ENCODE data around the gene ARPC5. TPM values are rescaled to one million over a fixed set of nuclear protein-coding genes. Genes with fewer than 3 reads are reported as not detected.
"Not testable (repeated sequence)": the region's sequence is repeated elsewhere in the genome, so short reads cannot be mapped to it uniquely, and the experiment has no call there.

ARPC5 gene
- polyA plus RNA-seq, 3 donors from 2014 or later = 638 to 995 (median 763) TPM

DNA sequence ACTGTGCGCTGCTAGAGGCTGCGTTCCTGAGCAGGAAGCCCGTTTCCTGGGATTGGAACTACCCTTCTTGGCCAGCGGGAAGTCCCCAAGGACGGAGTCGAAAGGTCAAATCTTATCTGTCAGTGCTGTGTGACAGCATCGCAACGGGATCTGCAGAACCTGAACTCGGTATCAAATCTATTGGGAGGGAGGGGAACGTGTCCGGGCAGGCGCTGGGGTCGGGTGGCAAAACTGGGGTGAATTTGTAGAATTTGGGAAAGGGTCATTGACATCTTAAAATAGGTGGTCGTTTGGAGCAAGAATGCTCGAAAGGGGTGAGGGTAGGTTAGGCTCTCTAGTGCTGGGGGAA lies 725 bp upstream of the ARPC5 start:
- peaks cover 44 to 52% of the 10 kb centered on the region in 2 donors for H3K4me1 Mint-ChIP-seq
- H3K36me3 Mint-ChIP-seq = peaks cover 0 to 4% (median 0%) of the 10 kb centered on the region in 3 donors
- peak overlapping the region; percentile 98 to 100 (median 100) for H3K4me3 Mint-ChIP-seq
- peaks cover 9 to 19% (median 13%) of the 10 kb centered on the region in 3 donors for H3K27me3 Mint-ChIP-seq (ENCODE audit: low read depth in 3 of 3)
- H3K27ac Mint-ChIP-seq = peak overlapping the region; percentile 88 to 100 (median 98)
- H3K9me3 Mint-ChIP-seq = no peaks in the 10 kb centered on the region
- DNase-seq = no peak

DNA sequence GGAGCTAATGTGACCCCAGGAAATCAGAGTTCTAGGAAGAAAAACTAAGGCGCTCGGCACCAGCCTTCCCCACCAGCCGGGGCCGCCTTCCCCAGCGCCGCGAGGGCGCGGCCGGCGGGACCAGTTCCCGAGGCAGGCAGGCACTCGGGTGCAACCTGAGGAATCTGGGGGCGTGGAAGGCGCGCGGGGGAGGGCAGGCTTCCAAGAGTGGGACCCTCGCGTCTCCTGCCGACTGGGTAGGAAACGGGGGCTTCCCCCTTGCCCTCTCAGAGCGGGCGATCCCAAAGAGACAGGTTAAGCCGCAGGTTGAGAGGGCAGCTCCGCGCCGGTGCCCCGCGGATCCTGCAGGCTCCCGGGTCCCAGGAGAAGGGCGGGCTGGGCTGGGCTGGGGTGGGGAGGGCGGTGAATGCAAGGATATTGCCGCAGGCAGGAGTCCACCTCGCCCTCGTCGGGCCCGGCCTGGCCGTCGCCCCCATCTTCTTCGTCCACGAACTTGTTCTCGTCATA lies 431 bp downstream of the ARPC5 start:
- Mint-ChIP-seq H3K36me3 (peaks cover 8 to 9% (median 8%) of the 10 kb centered on the region in 3 donors), H3K27ac (peak overlapping the region; percentile 95 to 100 (median 98)), H3K27me3 (ENCODE audit: low read depth in 3 of 3) (peaks cover 9 to 19% (median 13%) of the 10 kb centered on the region in 3 donors), H3K4me1 (peaks cover 52 to 64% of the 10 kb centered on the region in 2 donors), H3K4me3 (peak overlapping the region; percentile 98 to 100 (median 100)), H3K9me3 (no peaks in the 10 kb centered on the region)
- peak in 1 of 3 donors; percentile 7 for DNase-seq

DNA sequence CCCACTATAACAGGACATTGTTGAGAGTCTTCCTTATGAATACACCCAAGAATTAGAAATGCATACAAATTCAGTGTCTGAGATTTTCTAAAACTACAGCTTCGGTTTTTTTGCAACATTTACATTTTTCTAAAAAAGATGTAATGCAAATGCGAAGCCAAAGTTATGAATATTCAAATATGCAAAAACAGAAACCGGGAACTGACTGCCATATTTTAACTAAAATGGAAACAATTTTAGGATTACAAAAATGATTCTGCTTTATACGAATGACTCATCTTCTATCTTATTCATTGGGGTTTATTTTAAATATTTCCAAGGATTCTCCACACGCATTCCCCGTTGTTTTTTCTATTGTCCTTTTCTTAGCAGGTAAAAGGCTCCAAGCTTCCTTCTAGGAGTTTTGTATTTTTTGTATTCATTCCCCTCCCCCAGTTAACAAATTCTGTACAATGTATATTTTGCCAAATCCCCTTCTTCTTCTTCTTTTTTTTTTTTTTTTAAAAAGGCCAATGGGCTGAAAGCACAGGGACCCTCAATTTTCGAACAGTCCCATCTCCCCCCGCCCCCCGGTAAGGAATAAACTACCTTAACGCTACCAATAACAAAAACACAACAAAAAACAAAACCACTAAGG lies 1.0 kb downstream of the ARPC5 start:
- Mint-ChIP-seq H3K36me3 (peaks cover 8 to 12% (median 9%) of the 10 kb centered on the region in 3 donors), H3K4me1 (peaks cover 52 to 67% of the 10 kb centered on the region in 2 donors), H3K4me3 (peak overlapping the region; percentile 96 to 100 (median 99)), H3K27ac (peak overlapping the region; percentile 69 to 95 (median 86)), H3K9me3 (no peaks in the 10 kb centered on the region), H3K27me3 (ENCODE audit: low read depth in 3 of 3) (peaks cover 9 to 17% (median 13%) of the 10 kb centered on the region in 3 donors)
- DNase-seq = no peak

DNA sequence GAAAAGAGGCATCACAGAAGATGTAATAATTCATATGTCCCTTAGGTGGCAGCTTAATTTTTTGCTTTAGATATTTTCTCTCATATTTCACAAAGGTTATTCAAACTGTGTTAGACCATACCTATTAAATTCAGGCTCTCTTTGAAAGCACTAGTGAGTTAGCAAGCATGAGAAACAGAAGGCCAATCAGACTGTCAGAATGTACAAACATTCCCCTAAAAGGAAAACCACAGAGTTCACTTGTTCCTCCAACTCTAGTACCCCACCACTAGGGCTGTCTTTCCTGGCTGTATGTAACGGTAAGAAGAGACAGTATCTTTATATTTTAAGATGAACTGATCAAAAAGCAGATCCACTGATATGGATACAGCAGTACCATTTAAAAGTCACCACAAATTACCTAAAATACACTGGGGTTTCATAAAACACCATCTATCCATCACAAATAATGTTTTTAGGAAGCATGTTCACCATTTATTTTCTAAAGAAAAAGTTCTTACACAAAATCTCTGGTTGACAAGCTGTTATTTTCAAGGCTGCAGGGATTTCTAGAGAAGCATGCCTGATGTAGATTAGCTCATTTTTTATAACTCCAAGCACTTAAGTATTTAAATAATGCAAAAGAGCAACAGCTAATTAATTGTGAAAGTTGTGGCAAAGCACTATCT lies 1.8 kb downstream of the ARPC5 start:
- Mint-ChIP-seq H3K27me3 (ENCODE audit: low read depth in 3 of 3) (peaks cover 9 to 17% (median 13%) of the 10 kb centered on the region in 3 donors), H3K9me3 (no peaks in the 10 kb centered on the region), H3K36me3 (peaks cover 10 to 13% (median 12%) of the 10 kb centered on the region in 3 donors), H3K27ac (peak overlapping the region; percentile 69 to 95 (median 86)), H3K4me3 (peak overlapping the region; percentile 96 to 100 (median 99)), H3K4me1 (peaks cover 54 to 73% of the 10 kb centered on the region in 2 donors)
- DNase-seq = peak; percentile 36 to 43 (median 37)

DNA sequence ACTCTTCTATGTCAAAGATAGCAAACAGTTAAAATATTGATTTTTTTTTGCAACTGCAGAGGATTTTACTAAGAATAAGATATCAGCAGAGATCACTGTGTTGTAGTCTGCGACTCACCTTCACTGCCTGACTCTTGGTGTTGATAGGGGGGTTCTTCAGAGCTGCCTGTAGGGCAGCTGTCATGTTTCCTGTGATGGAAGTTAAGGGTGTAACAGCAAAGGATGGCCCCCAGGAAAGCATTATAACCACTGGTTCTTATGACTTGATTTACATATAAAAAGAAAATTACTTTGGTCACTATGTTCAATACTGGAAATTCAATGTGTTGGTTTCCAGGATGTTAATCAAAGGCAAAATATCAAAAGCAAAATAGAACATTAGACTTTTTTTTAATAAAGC lies 2.6 kb downstream of the ARPC5 start:
- Mint-ChIP-seq H3K27me3 (ENCODE audit: low read depth in 3 of 3) (peaks cover 9 to 17% (median 13%) of the 10 kb centered on the region in 3 donors), H3K36me3 (peaks cover 17 to 18% (median 18%) of the 10 kb centered on the region in 3 donors), H3K4me3 (peak overlapping the region; percentile 96 to 100 (median 99)), H3K9me3 (no peaks in the 10 kb centered on the region), H3K4me1 (peaks cover 61 to 81% of the 10 kb centered on the region in 2 donors), H3K27ac (peak overlapping the region; percentile 69 to 95 (median 86))
- no peak for DNase-seq

GRCh38 chr1:183632114-183632513 lies 3.5 kb downstream of the ARPC5 start:
- DNase-seq = no peak
- Mint-ChIP-seq H3K4me1 (peaks cover 61 to 85% of the 10 kb centered on the region in 2 donors), H3K27ac (peak overlapping the region in 2 of 6 donors; percentile 45 to 53), H3K27me3 (ENCODE audit: low read depth in 3 of 3) (peaks cover 9 to 17% (median 13%) of the 10 kb centered on the region in 3 donors), H3K4me3 (peak overlapping the region; percentile 21 to 100 (median 99)), H3K9me3 (no peaks in the 10 kb centered on the region), H3K36me3 (peaks cover 17 to 18% (median 18%) of the 10 kb centered on the region in 3 donors)

GRCh38 chr1:183630748-183631147 lies 4.8 kb downstream of the ARPC5 start:
- Mint-ChIP-seq H3K4me1 (peaks cover 54 to 88% of the 10 kb centered on the region in 2 donors), H3K4me3 (peak overlapping the region in 4 of 5 donors; percentile 2 to 77 (median 45)), H3K9me3 (no peaks in the 10 kb centered on the region)

DNA sequence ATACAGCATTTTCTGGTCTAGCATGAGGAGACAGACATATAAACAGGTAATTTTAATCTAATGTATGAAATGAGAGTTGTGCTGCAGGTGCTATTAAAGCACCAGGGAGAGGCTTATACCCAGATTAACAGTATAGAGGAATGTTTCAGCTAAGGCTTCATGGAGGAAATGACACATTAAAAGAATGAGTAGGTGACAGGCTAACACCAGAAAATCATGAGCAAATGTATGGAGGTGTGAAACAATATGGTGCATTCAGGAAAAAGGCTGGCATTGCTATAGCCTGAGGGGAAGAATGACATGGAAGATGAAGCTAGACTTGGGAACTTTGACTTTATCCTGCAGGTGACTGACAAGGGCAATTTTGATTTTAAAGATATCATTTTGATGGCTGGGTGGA lies 7.0 kb downstream of the ARPC5 start:
- Mint-ChIP-seq H3K9me3 (no peaks in the 10 kb centered on the region), H3K4me1 (peaks cover 38 to 81% of the 10 kb centered on the region in 2 donors), H3K27me3 (ENCODE audit: low read depth in 3 of 3) (no peaks in the 10 kb centered on the region), H3K4me3 (peak overlapping the region in 3 of 5 donors; percentile 3 to 24 (median 10)), H3K36me3 (peaks cover 23 to 30% (median 28%) of the 10 kb centered on the region in 3 donors), H3K27ac (peak overlapping the region; percentile 1 to 51 (median 14))
- no peak for DNase-seq

More at GRCh38 chr1:183630748-183631147, 4.8 kb downstream of the ARPC5 start:
- Mint-ChIP-seq H3K27ac (peak overlapping the region; percentile 3 to 60 (median 19)), H3K27me3 (ENCODE audit: low read depth in 3 of 3) (peaks cover 3 to 10% (median 4%) of the 10 kb centered on the region in 3 donors), H3K36me3 (peaks cover 17 to 18% (median 18%) of the 10 kb centered on the region in 3 donors)
- DNase-seq = no peak

DNA sequence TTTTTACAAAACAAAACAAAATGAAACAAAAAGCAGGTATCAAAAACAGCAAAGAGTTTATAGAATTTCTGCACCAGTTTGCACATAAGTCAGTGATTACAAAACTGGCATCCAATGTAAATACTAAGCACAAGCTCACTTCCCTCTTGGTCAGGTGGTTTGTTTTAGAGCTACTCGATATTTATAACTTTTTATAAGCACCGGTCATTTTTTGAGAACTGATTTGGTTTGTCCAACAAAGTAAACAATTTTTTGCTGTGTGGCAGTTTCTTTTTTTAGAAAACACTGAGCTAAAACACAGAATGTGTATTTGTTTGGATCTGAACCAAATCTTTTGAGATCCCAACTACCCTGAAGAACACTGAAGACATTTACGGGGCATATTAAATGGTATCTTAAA lies 9.3 kb downstream of the ARPC5 start:
- Mint-ChIP-seq H3K27ac (peak overlapping the region in 3 of 6 donors; percentile 18 to 42 (median 40)), H3K4me1 (peaks cover 20 to 58% of the 10 kb centered on the region in 2 donors), H3K36me3 (peaks cover 24 to 33% (median 28%) of the 10 kb centered on the region in 3 donors)
- H3K27me3 Mint-ChIP-seq (ENCODE audit: low read depth in 3 of 3); H3K9me3 Mint-ChIP-seq; DNase-seq; H3K4me3 Mint-ChIP-seq: not testable (repeated sequence)

- Mint-ChIP-seq H3K27ac (peak overlapping the region; percentile 9 to 85 (median 70)), H3K4me1 (peaks cover 3 to 31% of the 10 kb centered on the region in 2 donors), H3K9me3 (no peaks in the 10 kb centered on the region), H3K4me3 (no peak overlapping the region), H3K36me3 (peaks cover 10 to 16% (median 10%) of the 10 kb centered on the region in 3 donors), H3K27me3 (ENCODE audit: low read depth in 3 of 3) (no peaks in the 10 kb centered on the region)
- peak; percentile 14 to 37 (median 23) for DNase-seq
Measured at GRCh38 chr1:183622884-183623785, 12.4 kb downstream of the ARPC5 start.

- Mint-ChIP-seq H3K4me1 (peaks cover 3 to 25% of the 10 kb centered on the region in 2 donors), H3K4me3 (no peak overlapping the region), H3K27ac (peak overlapping the region in 4 of 6 donors; percentile 39 to 46 (median 41)), H3K9me3 (no peaks in the 10 kb centered on the region), H3K36me3 (peaks cover 10 to 16% (median 10%) of the 10 kb centered on the region in 3 donors), H3K27me3 (ENCODE audit: low read depth in 3 of 3) (no peaks in the 10 kb centered on the region)
- DNase-seq = no peak
Measured at GRCh38 chr1:183622013-183622412, 13.6 kb downstream of the ARPC5 start.

DNA sequence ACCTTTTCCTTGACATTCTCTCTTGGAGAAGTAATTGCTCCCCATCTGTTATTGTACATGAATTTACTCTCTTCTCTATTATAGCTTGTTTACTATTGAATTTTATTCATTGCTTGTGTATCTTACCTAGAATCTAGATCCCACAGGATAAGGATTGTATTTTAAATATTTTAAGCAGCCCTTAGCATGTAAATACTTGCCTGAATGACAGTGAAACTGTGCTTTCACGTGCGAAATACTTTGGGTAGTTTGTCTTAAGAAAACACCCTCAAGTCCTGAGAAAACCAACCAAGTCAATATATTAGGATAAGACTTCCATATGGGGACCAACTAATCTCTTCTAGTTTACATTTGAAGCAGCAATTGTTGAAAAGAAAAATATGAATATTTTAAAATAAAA lies 15.3 kb downstream of the ARPC5 start:
- peak overlapping the region in 1 of 6 donors; percentile 9 for H3K27ac Mint-ChIP-seq
- no peak overlapping the region for H3K4me3 Mint-ChIP-seq
- no peak for DNase-seq
- peaks cover 10 to 11% (median 10%) of the 10 kb centered on the region in 3 donors for H3K36me3 Mint-ChIP-seq
- H3K4me1 Mint-ChIP-seq = peaks cover 3 to 9% of the 10 kb centered on the region in 2 donors
- H3K27me3 Mint-ChIP-seq (ENCODE audit: low read depth in 3 of 3) = no peaks in the 10 kb centered on the region
- no peaks in the 10 kb centered on the region for H3K9me3 Mint-ChIP-seq

DNA sequence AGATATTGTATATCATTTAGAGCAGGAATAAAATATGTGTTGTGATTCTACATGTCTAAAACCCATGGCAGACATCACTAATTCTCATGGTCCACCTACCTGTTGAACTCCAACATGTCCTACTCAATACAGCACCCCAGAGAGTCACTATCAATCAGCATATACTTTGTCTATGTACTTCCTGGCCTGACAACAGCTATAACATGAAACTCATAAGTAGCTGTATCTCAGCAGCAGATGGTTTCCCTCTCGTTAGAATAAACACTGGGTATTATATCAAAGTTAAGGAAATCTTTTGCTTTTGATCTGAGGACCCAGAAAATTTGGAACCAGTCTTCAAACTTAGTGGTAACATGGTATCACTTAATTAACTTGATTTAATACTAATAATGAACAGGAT lies 15.8 kb downstream of the ARPC5 start:
- Mint-ChIP-seq H3K36me3 (peaks cover 5 to 9% (median 7%) of the 10 kb centered on the region in 3 donors), H3K4me3 (no peak overlapping the region), H3K4me1 (peaks cover 3 to 4% of the 10 kb centered on the region in 2 donors), H3K9me3 (no peaks in the 10 kb centered on the region), H3K27me3 (ENCODE audit: low read depth in 3 of 3) (no peaks in the 10 kb centered on the region), H3K27ac (peak overlapping the region in 2 of 6 donors; percentile 21 to 62)
- no peak for DNase-seq
